HepG2 (cell line): ENCODE results near the gene IL2RA. TPM values are rescaled to one million over a fixed set of nuclear protein-coding genes. Genes with fewer than 3 reads are reported as not detected.

Experiments
- ATAC-seq: fragments of 200-7000 bp; cut with Tn5 transposase; 3 replicates; pipeline ENCODE4 v1.9.1; 2020; ENCODE audit warnings: mild to moderate bottlenecking, moderate library complexity
- BruUV-seq: library from RNA; stranded (reverse); fragments of 400-500 nt; replicated peaks from 2 replicates; lab custom pipeline; 2021; lab: Mats Ljungman, UMichigan
- CTCF ChIA-PET: fragments of 300-600 bp; formaldehyde crosslinking; extraction: SDS; loops from one replicate; lab custom pipeline; 2021; ENCODE audit warnings: low total read pairs, inconsistent platforms, low intra/inter-chr PET ratio; lab: Yijun Ruan, JAX
- POLR2A ChIA-PET: fragments of 350-600 bp; sonication (Branson Sonifier 250); formaldehyde crosslinking; loops from one replicate; lab custom pipeline; 2020; ENCODE audit warnings: antibody characterized with exemption, inconsistent platforms; lab: Yijun Ruan, JAX
- DNase-seq: peaks from one replicate; pipeline ENCODE4 v3.0.0-alpha.2; 2015; ENCODE audit warnings: low spot score
- FAIRE-seq: peaks from 3 replicates; lab custom pipeline; 2011; peaks lifted over from hg19 to GRCh38; lab: Jason Lieb, UNC
- H2AFZ ChIP-seq: one replicate; pipeline ENCODE4 v1.6.1; 2011; ENCODE audit warnings: low read length, inconsistent platforms
- H3K27ac ChIP-seq: fragments of 300-600 bp; 3 replicates; pipeline ENCODE4 v1.8.0; 2011; ENCODE audit warnings: mixed run types, mild to moderate bottlenecking, mixed read lengths, low read length, inconsistent platforms; ENCODE audit not compliant: insufficient read depth; ENCODE audit errors: extremely low read length
- H3K27me3 ChIP-seq, 2 experiments: fragments of 200-600 bp in 1 of 2; 2 replicates in 1 of 2; 3 replicates in 1 of 2; pipeline versions ENCODE4 v1.6.0 to v1.8.0; 2011; ENCODE audit warnings: low read length in 2 of 2, mild to moderate bottlenecking in 2 of 2, moderate library complexity in 2 of 2, inconsistent platforms in 1 of 2; ENCODE audit not compliant: insufficient read depth in 2 of 2, control insufficient read depth in 1 of 2
- H3K36me3 ChIP-seq, 2 experiments: fragments of 200-600 bp in 1 of 2; replicated peaks in 1 of 2; 2 replicates in 1 of 2; 3 replicates in 1 of 2; pipeline versions ENCODE4 v1.5.1 to v1.8.0; 2011; ENCODE audit warnings: low read length in 2 of 2, inconsistent platforms in 1 of 2; ENCODE audit not compliant: insufficient read depth in 2 of 2, control insufficient read depth in 1 of 2
- H3K4me1 ChIP-seq: 2 replicates; pipeline ENCODE4 v1.5.1; 2012; ENCODE audit warnings: low read length, inconsistent platforms; ENCODE audit not compliant: insufficient read depth
- H3K4me2 ChIP-seq: 2 replicates; pipeline ENCODE4 v1.6.0; 2011; ENCODE audit warnings: low read depth, low read length, inconsistent platforms
- H3K4me3 ChIP-seq, 3 experiments: fragments of 200-600 bp in 1 of 3; sonication (generic), shearing (Covaris generic) in 1 of 3; replicated peaks in 1 of 3; 2 replicates each; pipeline ENCODE4 v1.5.1; 2011 to 2016; ENCODE audit warnings: low read length in 3 of 3, inconsistent platforms in 2 of 3, low read depth in 2 of 3, mild to moderate bottlenecking in 2 of 3, control low read depth in 1 of 3, mixed read lengths in 1 of 3; ENCODE audit not compliant: insufficient read depth in 1 of 3
- H3K79me2 ChIP-seq: one replicate; pipeline ENCODE4 v1.6.1; 2011; ENCODE audit warnings: low read length, inconsistent platforms; ENCODE audit not compliant: insufficient read depth
- H3K9ac ChIP-seq: 2 replicates; pipeline ENCODE4 v1.6.0; 2011; ENCODE audit warnings: mild to moderate bottlenecking, low read depth, low read length, inconsistent platforms; ENCODE audit not compliant: insufficient read depth
- H3K9me3 ChIP-seq: 2 replicates; pipeline ENCODE4 v1.5.1; 2012; ENCODE audit warnings: mild to moderate bottlenecking, low read length
- H4K20me1 ChIP-seq: 2 replicates; pipeline ENCODE4 v1.6.0; 2011; ENCODE audit warnings: inconsistent platforms, mild to moderate bottlenecking, low read length, moderate library complexity; ENCODE audit not compliant: insufficient read depth
- ATM ChIP-seq: fragments of 450-650 bp; IDR thresholded peaks from 2 replicates; pipeline ENCODE4 v1.7.1; 2017; ENCODE audit warnings: mild to moderate bottlenecking, borderline replicate concordance
- FOSL2 ChIP-seq: sonication (generic); formaldehyde crosslinking; IDR thresholded peaks from 2 replicates; pipeline ENCODE4 v1.4.0; 2020; ENCODE audit warnings: missing genetic modification reagents
- MAF1 ChIP-seq: sonication (generic); formaldehyde crosslinking; IDR thresholded peaks from 2 replicates; pipeline ENCODE4 v1.5.0; 2020; ENCODE audit warnings: missing genetic modification reagents, borderline replicate concordance
- MEIS1 ChIP-seq: sonication (generic); formaldehyde crosslinking; IDR thresholded peaks from 2 replicates; pipeline ENCODE4 v1.9.0; 2021; ENCODE audit warnings: mild to moderate bottlenecking, missing genetic modification reagents, moderate library complexity, borderline replicate concordance
- MXI1 ChIP-seq: IDR thresholded peaks from 3 replicates; pipeline ENCODE4 v1.6.1; 2012; ENCODE audit warnings: low read depth, low read length, inconsistent platforms, borderline replicate concordance
- MYC ChIP-seq: sonication (generic); formaldehyde crosslinking; IDR thresholded peaks from 2 replicates; pipeline ENCODE4 v1.9.0; 2021; ENCODE audit warnings: missing genetic modification reagents, borderline replicate concordance
- PAWR ChIP-seq: sonication (generic); formaldehyde crosslinking; IDR thresholded peaks from 2 replicates; pipeline ENCODE4 v1.4.0; 2020; ENCODE audit warnings: missing genetic modification reagents, mild to moderate bottlenecking, borderline replicate concordance
- RBAK ChIP-seq: sonication (generic); formaldehyde crosslinking; IDR thresholded peaks from 2 replicates; pipeline ENCODE4 v1.5.1; 2020; ENCODE audit warnings: mild to moderate bottlenecking, missing genetic modification reagents
- RFX1 ChIP-seq: fragments of 450-650 bp; IDR thresholded peaks from 2 replicates; pipeline ENCODE4 v1.6.1; 2017
- SNAI1 ChIP-seq: sonication (generic); formaldehyde crosslinking; IDR thresholded peaks from 2 replicates; pipeline ENCODE4 v1.5.0; 2020; ENCODE audit warnings: mild to moderate bottlenecking, missing genetic modification reagents, borderline replicate concordance
- SRY ChIP-seq: sonication (generic); formaldehyde crosslinking; IDR thresholded peaks from 2 replicates; pipeline ENCODE4 v1.8.0; 2022; ENCODE audit warnings: mild to moderate bottlenecking, missing genetic modification reagents
- TCF12 ChIP-seq, 2 experiments: fragments of 450-650 bp in 1 of 2; sonication (generic) in 1 of 2; formaldehyde crosslinking in 1 of 2; IDR thresholded peaks; 2 replicates each; pipeline versions ENCODE4 v1.6.1 to v1.8.0; 2017 to 2022; ENCODE audit warnings: antibody characterized with exemption in 1 of 2, mild to moderate bottlenecking in 1 of 2, missing genetic modification reagents in 1 of 2, moderate library complexity in 1 of 2
- ZFY ChIP-seq: sonication (generic); formaldehyde crosslinking; IDR thresholded peaks from 2 replicates; pipeline ENCODE4 v1.4.0; 2020; ENCODE audit warnings: missing genetic modification reagents
- ZKSCAN5 ChIP-seq: sonication (generic); formaldehyde crosslinking; IDR thresholded peaks from 2 replicates; pipeline ENCODE4 v1.5.1; 2020; ENCODE audit warnings: mild to moderate bottlenecking, missing genetic modification reagents
- ZNF235 ChIP-seq: sonication (generic); formaldehyde crosslinking; IDR thresholded peaks from 2 replicates; pipeline ENCODE4 v1.8.1; 2023; ENCODE audit warnings: mild to moderate bottlenecking, missing genetic modification reagents, borderline replicate concordance
- ZNF337 ChIP-seq: sonication (generic); formaldehyde crosslinking; IDR thresholded peaks from 2 replicates; pipeline ENCODE4 v1.5.1; 2020; ENCODE audit warnings: missing genetic modification reagents, low read depth, mild to moderate bottlenecking, borderline replicate concordance
- ZNF543 ChIP-seq: sonication (generic); formaldehyde crosslinking; IDR thresholded peaks from 2 replicates; pipeline ENCODE4 v1.4.0; 2020; ENCODE audit warnings: mild to moderate bottlenecking, missing genetic modification reagents
- ZNF615 ChIP-seq: sonication (generic); formaldehyde crosslinking; IDR thresholded peaks from 2 replicates; pipeline ENCODE4 v1.5.0; 2020; ENCODE audit warnings: mild to moderate bottlenecking, missing genetic modification reagents, borderline replicate concordance
- ZNF629 ChIP-seq: sonication (generic); formaldehyde crosslinking; conservative IDR thresholded peaks from 2 replicates; pipeline ENCODE4 v1.5.0; 2020; ENCODE audit warnings: missing genetic modification reagents
- ZSCAN30 ChIP-seq: sonication (generic); formaldehyde crosslinking; IDR thresholded peaks from 2 replicates; pipeline ENCODE4 v1.5.0; 2020; ENCODE audit warnings: mild to moderate bottlenecking, missing genetic modification reagents
- WGBS: methylation state at CpG from one replicate; pipeline ENCODE4 v1.1.6; 2017; ENCODE audit warnings: low lambda C conversion rate; 5-methylcytosine and 5-hydroxymethylcytosine counted together
- in situ Hi-C: cut with HindIII; loops from 2 replicates; pipeline ENCODE4 v1.10.0; 2017; ENCODE audit warnings: low pct_unique_long_range_greater_than_20kb; ENCODE audit not compliant: extremely low pct_ligation_motif_present
- intact Hi-C: fragments of 100-400 bp; cut with micrococcal nuclease; formaldehyde crosslinking; loops from one replicate; pipeline ENCODE4 v1.10.0; 2022; ENCODE audit not compliant: unreplicated experiment
- polyA plus RNA-seq, 8 experiments: library from polyadenylated mRNA; depleted of rRNA in 3 of 8; stranded (reverse) in 7 of 8; unstranded in 1 of 8; fragments of >200 nt; fragmentation: Illumina TruSeq in 4 of 8; extraction: Trizol in 4 of 8; gene quantifications; 2 replicates each; pipeline versions ENCODE4 v1.2.1 to v1.2.3, GENCODE V29; 2011 to 2016; ENCODE audit warnings: low read depth in 4 of 8, missing spikeins in 1 of 8, mixed read lengths in 1 of 8; ENCODE audit not compliant: insufficient read depth in 1 of 8
- total RNA-seq, 5 experiments: library from RNA; depleted of rRNA; stranded (reverse); fragments of >200 nt; fragmentation: Illumina TruSeq; extraction: Trizol; gene quantifications; 2 replicates each; pipeline ENCODE4 v1.2.3, GENCODE V29; 2016; ENCODE audit warnings: low read depth in 1 of 5

IL2RA gene
- total and polyA plus RNA-seq, 2 of the 13 experiments (the other 11 are each of a cell fraction or from before 2014, with no cell fraction given): not detected

GRCh38 chr10:5968037-5968680, 94.0 kb downstream of the IL2RA start:
- ATAC-seq: peak; percentile 28
- Histone ChIP-seq H3K9ac (no peak overlapping the region), H3K79me2 (no peaks in the 10 kb centered on the region), H3K36me3 (no peaks in the 10 kb centered on the region), H2AFZ (no peak overlapping the region), H3K4me2 (no peak overlapping the region), H3K9me3 (no peaks in the 10 kb centered on the region), H4K20me1 (no peaks in the 10 kb centered on the region), H3K27ac (no peak overlapping the region), H3K4me3 (no peak overlapping the region), H3K4me1 (peaks cover 14% of the 10 kb centered on the region), H3K27me3 (peaks cover 1 to 6% of the 10 kb centered on the region in 2 experiments; a peak in 2 of 5 replicates)
- in situ Hi-C loops (no loop called here), intact Hi-C loops (no loop called here)
- ChIA-PET POLR2A (interaction anchor here (1.4 kb wide), 1 partner anchor 78 kb away, joined by 5 read pairs; the partner anchor contains the start of genes ANKRD16 and FBH1), CTCF (no interaction called here)
- BruUV-seq: no TSS peak
- peak; percentile 60 for TF ChIP-seq FOSL2 (CRISPR knock-in tag)
- TF ChIP-seq ZNF235: 0 out of 2 replicates have a peak, but pooled peaks have one; percentile 22
- peak; percentile 59; the same call in 1 of the 2 replicates for TF ChIP-seq RFX1
- 0 out of 2 replicates have a peak, but pooled peaks have one; percentile 32 for TF ChIP-seq SNAI1 (CRISPR knock-in tag)
- no peak for TF ChIP-seq MAF1 (CRISPR knock-in tag)
- TF ChIP-seq TCF12 (IDR thresholded peaks at IDR 0.05): no peak
- 0 out of 2 replicates have a peak, but pooled peaks have one; percentile 46 for TF ChIP-seq TCF12 (CRISPR knock-in tag; IDR thresholded peaks at IDR 0.05)
- 50% methylated on average over 5 of the region's 5 CpGs for WGBS
- no peak for FAIRE-seq
- no peak for DNase-seq

GRCh38 chr10:5965266-5965665, 96.9 kb downstream of the IL2RA start:
- H3K27me3 ChIP-seq: peaks cover 0 to 1% of the 10 kb centered on the region in 2 experiments; a peak in 1 of 5 replicates
- intact Hi-C loops (no loop called here), in situ Hi-C loops (no loop called here)
- TF ChIP-seq ZNF615 (no peak), ZSCAN30 (no peak), ZNF543 (CRISPR knock-in tag) (no peak), ZFY (CRISPR knock-in tag) (no peak), SRY (CRISPR knock-in tag) (no peak), ATM (no peak), PAWR (CRISPR knock-in tag) (no peak), MXI1 (no peak), ZNF337 (CRISPR knock-in tag) (no peak), RBAK (CRISPR knock-in tag) (no peak), ZNF629 (no peak), ZKSCAN5 (CRISPR knock-in tag) (no peak), MEIS1 (CRISPR knock-in tag) (no peak), MYC (no peak)
- H3K4me3 ChIP-seq: no peak overlapping the region
- CTCF ChIA-PET: no interaction called here
- H2AFZ ChIP-seq: no peak overlapping the region
- no TSS peak for BruUV-seq
- no peak for DNase-seq
- no peaks in the 10 kb centered on the region for H3K36me3 ChIP-seq
- peaks cover 6% of the 10 kb centered on the region for H3K4me1 ChIP-seq
- H3K27ac ChIP-seq: no peak overlapping the region
- no peaks in the 10 kb centered on the region for H4K20me1 ChIP-seq
- no peak overlapping the region for H3K9ac ChIP-seq
- no peak for FAIRE-seq
- 9% methylated on average over 4 of the region's 8 CpGs for whole genome bisulfite sequencing
- no peaks in the 10 kb centered on the region for H3K79me2 ChIP-seq
- no peaks in the 10 kb centered on the region for H3K9me3 ChIP-seq
- POLR2A ChIA-PET: no interaction called here
- no peak overlapping the region for H3K4me2 ChIP-seq
- ATAC-seq: no peak; the same call in 2 of the 3 replicates
